Coronary artery (tissue), 2 donors: Measurements from ENCODE around the gene FAM83C.

Experiments
- DNase-seq: peaks from one replicate; pipeline ENCODE4 v3.0.0-alpha.2; 2017; ENCODE audit warnings: low spot score
- H3K27ac ChIP-seq, 2 donors: fragments of 200-600 bp; sonication (generic); one replicate each; pipeline ENCODE4 v1.5.1; 2016 to 2019
- H3K4me3 ChIP-seq: fragments of 200-600 bp; sonication (generic); 2 replicates; pipeline ENCODE4 v1.5.1; 2016; ENCODE audit warnings: mild to moderate bottlenecking, moderate library complexity
- TF ChIP-seq, protein P1 (sequence below): fragments of 200-600 bp; sonication (generic); IDR thresholded peaks from one replicate; pipeline ENCODE4 v1.5.1; 2019; ENCODE audit warnings: antibody characterized with exemption

FAM83C gene

GRCh38 chr20:35297155-35297554 lies 4.9 kb upstream of the FAM83C start:
- H3K27ac ChIP-seq, result no peak overlapping the region
- TF ChIP-seq, protein P1, sequence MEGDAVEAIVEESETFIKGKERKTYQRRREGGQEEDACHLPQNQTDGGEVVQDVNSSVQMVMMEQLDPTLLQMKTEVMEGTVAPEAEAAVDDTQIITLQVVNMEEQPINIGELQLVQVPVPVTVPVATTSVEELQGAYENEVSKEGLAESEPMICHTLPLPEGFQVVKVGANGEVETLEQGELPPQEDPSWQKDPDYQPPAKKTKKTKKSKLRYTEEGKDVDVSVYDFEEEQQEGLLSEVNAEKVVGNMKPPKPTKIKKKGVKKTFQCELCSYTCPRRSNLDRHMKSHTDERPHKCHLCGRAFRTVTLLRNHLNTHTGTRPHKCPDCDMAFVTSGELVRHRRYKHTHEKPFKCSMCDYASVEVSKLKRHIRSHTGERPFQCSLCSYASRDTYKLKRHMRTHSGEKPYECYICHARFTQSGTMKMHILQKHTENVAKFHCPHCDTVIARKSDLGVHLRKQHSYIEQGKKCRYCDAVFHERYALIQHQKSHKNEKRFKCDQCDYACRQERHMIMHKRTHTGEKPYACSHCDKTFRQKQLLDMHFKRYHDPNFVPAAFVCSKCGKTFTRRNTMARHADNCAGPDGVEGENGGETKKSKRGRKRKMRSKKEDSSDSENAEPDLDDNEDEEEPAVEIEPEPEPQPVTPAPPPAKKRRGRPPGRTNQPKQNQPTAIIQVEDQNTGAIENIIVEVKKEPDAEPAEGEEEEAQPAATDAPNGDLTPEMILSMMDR, result no peak
- no peak overlapping the region for H3K4me3 ChIP-seq
- DNase-seq, result no peak

DNA sequence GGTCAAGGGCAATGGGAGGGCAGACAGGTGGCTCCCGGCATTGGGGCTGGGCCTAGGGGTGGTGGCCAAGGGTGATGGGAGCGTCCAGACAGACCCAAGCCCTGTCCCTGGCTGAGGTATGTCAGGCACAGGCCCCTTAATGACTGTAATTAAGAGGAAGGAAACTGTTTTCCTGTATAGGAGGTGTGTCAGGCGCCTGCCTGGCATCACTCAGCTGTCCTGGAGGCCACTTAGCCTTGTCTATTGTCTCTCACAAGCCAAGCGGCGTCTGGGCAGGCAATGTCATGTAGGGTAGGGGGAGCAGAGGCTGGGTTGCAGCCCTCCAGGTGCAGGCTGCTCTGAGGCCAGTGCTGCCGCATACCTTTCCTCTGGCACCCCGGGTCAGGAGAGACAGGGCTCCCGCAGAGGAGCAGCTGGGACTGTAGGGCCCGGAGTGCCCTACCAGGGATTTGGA lies 3.9 kb upstream of the FAM83C start:
- TF ChIP-seq, protein P1, result no peak
- no peak for DNase-seq
- Histone ChIP-seq H3K4me3 (no peak overlapping the region), H3K27ac (no peak overlapping the region)

DNA sequence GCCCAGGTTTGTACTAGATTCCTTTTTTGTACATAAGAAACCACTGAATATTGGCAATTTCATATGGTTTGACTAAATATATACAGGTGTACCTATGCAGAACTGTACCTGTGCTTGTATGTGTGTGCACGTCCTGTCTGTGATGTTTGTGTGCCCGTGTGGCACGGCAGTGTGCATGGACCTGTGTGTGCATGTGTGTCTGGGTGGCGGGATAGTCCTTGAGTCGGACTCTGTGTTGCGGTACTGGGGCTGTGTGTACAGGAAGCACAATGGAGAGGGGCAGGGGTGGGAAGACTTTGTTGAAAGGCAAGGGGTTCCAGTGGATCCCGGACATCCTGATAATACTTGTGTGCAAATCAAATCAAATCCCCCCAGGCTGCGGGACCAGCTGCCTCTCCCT lies 3.4 kb upstream of the FAM83C start:
- no peak overlapping the region for H3K4me3 ChIP-seq
- TF ChIP-seq, protein P1, result no peak
- no peak overlapping the region for H3K27ac ChIP-seq
- DNase-seq, result no peak

DNA sequence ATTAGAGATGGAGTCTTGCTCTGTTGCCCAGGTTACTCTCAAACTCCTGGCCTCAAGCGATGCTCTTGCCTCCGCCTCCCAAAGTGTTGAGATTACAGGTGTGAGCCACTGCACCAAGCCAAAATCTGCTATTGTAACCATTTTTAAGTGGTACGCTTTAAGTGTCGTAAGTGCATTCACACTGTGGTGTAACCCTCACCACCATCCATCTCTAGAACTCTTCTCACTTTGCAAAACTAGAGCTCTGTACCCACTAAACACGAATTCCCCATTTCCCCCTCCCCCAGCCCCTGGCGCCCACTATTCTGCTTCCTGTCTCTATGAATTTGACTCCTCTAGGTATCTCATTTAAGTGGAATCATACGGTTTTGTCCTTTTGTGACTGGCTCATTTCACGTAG lies 2.8 kb upstream of the FAM83C start:
- TF ChIP-seq, protein P1, result no peak
- DNase-seq, result no peak
- H3K4me3 ChIP-seq, result no peak overlapping the region

GRCh38 chr20:35294293-35294685 lies 2.1 kb upstream of the FAM83C start:
- no peak for DNase-seq
- TF ChIP-seq, protein P1, result no peak

More for the DNA sequence above, 2.8 kb upstream of the FAM83C start:
- no peak overlapping the region for H3K27ac ChIP-seq

DNA sequence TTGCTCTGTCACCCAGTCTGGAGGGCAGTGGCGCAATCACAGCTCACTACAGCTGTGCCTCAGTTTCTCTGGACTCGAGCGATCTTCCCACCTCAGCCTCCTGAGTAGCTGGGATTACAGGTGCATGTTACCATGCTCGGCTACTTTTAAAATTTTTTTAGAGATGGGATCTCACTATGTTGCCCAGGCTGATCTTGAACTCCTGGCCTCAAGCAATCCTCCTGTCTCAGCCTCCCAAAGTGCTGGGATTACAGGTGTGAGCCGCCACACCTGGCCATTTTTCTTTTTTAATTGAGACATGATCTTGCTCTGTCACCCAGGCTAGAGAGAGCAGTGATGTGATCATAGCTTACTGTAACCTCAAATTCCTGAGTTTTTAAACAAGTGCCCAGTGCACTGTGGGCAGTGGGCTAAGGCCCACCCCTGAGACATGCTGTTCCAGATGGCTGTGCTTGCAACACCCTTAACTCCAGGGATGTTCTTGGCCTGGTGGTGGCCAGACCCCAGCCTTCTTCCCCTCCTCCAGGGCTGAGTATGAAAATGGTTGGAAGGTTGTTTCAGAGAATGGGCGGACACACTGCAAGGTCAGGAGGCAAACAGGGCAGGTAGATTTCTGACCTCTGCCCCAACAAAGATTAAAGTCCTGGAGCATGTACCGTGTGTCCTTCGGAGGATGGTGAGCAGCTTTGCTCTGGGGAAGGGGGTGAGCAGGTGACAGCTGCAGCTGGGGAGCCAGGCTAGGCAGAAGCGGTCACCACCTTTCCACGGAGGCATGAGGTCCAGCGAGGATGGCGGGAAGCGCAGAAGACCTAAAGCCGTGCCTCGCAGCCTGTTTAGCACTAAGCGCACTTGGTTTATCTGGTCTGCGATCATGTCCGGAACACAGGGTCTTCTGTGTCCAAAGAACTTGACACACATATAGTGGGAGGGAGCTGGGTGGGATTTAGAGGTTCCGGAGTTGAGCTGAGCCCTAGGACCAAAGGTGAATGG lies 1.4 kb upstream of the FAM83C start:
- no peak overlapping the region for H3K4me3 ChIP-seq
- TF ChIP-seq, protein P1, result no peak
- DNase-seq, result no peak
- H3K27ac ChIP-seq, result no peak overlapping the region

More at GRCh38 chr20:35294293-35294685, 2.1 kb upstream of the FAM83C start:
- Histone ChIP-seq H3K4me3 (no peak overlapping the region), H3K27ac (no peak overlapping the region)
